HUDEP-2 (cell line): ENCODE data around the gene PPIL1.
A peak's percentile ranks its signal among the peaks of the same experiment; 100 is the strongest.
"Not testable (repeated sequence)": the region's sequence is repeated elsewhere in the genome, so short reads cannot be mapped to it uniquely, and the experiment has no call there.

ENCODE experiments used
- DNase-seq, 76 experiments: peaks; one replicate each; lab custom pipeline; 2025; ENCODE audit not compliant: unreplicated experiment in 76 of 76; lab: John Stamatoyannopoulos, UW

PPIL1 gene

GRCh38 chr6:36820700-36821580 lies 53.7 kb downstream of the PPIL1 start:
- DNase-seq = peak in 12 of 76 experiments; percentile 12 to 57 (median 23)

DNA sequence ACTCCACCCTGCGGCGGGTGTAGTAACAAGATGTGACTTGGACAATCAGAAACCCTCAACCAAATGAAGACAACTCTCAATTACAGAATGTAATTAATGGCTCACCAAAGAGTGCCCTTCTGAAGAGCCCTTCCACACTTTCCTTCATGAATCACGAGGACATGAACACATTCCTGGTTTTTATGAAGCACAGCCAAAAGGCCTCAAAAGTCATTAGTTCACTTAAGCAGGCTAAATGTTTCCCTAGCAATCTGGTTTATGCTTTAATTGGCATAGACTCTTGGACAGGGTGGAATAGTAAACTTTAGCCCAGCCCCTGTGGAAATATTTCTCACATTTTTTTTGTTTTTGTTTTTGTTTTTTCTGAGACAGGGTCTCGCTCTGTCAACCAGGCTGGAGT lies 55.8 kb downstream of the PPIL1 start:
- no peak for DNase-seq

DNA sequence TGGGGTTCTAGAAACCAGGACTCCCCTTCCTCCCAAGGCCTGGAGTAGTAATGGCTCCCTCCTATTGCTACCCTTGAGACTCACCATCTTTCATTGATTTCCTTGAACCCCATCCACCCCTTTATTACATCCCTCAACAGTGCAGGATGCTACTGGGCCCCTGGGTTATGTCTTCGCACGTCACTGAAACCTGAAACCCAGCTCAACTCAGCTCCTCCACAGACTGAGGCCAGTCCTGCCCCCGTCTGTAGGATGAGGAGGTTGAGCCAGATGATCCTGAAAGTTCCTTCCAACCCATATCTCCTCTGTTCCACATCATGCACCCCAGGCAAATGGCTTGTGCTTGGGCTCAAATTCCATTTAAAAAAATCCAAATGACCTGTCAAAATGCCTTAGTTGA lies 56.8 kb downstream of the PPIL1 start:
- no peak for DNase-seq

GRCh38 chr6:36817176-36817817 lies 57.3 kb downstream of the PPIL1 start:
- DNase-seq = no peak

DNA sequence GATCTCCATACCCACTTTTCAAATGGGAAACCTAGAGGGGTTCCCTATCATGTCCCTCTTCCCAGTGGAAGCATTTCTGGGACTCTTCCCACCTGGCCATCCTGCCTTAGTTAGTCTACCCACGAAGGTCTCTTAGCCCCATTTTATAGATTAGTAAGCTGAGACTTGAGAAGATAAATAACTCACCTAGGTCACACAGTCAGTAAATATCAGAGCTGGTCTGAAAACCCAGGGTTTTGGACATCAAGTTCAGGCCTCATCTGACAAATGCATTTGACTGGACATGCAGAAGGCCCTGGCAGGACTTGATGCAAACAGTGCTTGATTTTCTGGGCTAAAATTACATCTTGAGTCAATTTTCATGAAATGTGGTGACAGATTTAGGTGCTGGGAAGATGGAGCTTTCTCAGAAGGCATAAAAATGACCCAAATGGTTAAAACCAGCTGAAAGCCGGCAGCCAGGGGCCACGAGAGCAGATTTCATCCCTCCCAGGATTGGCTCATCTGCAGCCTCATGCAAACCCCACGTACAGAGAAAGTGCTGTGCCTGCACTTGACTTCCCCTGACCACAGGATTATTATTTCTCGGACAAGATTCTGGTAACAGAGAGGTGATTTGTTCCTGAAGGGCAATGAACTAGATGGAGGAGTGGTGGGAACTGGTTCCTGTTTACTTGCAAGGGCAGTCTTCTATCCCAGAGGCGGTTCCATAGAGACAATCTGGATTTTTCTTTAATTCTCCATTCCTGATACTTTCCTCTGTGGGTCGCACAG lies 58.5 kb downstream of the PPIL1 start:
- no peak for DNase-seq

GRCh38 chr6:36814249-36814648 lies 60.4 kb downstream of the PPIL1 start:
- DNase-seq = no peak

GRCh38 chr6:36813526-36813925 lies 61.1 kb downstream of the PPIL1 start:
- DNase-seq = no peak

- DNase-seq = not testable (repeated sequence)
Observed at GRCh38 chr6:36813047-36813446, 61.6 kb downstream of the PPIL1 start.

- no peak for DNase-seq
Observed at GRCh38 chr6:36809941-36810803, 64.4 kb downstream of the PPIL1 start.

DNA sequence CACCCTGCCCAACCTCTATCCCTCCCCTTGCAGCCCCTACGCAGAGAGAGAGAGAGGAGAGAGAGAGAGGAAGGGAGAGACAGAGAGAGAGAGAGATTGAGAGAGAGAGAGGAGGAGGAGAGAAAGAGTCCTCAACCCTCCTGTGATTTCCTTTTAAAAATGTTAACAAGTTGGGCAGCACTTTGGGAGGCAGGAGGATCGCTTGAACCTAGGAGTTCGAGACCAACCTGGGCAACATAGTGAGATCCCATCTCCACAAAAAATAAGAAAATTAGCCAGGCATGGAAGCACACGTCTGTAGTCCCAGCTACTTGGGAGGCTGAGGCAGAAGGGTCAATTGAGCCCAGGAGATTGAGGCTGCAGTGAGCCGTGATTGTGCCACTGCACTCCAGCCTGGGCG lies 65.4 kb downstream of the PPIL1 start:
- no peak for DNase-seq

DNA sequence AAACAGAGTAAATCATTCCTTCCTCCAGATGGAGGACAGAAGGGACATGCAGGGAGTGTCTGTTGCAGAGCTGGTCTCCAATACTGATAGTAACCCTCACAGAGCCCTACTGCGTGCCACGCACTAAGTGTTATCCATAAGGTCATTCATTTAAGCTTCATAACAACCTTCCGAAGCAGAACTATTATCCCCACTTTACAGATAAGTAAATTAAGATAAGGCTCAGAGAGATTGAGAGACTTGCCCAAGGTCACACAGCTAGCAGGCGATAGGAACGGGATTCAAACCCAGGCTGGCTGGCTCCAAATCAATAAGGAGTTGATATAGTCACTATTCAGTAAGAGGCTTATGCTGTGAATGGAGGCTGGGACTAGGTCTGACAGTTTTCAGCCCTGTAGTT lies 66.0 kb downstream of the PPIL1 start:
- DNase-seq = no peak

- DNase-seq = no peak
Observed at GRCh38 chr6:36807750-36808149, 66.9 kb downstream of the PPIL1 start.

DNA sequence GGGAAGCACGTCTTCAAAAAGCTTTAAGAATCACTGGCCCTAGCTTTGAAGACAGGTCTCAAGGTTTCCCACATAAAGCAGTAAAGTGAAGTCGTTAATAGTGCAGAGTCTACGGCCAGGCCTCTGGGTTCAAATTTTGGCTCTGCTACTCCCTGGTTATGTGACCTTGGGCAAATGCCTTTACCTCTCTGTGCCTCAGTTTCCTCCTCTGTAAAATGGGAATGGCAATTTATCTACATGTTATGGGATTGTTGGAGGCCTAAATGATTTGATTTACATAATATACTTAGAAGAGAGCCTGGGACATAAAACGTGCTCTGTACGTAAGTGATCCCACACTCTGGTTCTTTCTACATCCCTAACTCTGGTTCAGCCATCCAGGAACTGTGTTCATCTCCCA lies 67.5 kb downstream of the PPIL1 start:
- DNase-seq = no peak

- no peak for DNase-seq
Observed at GRCh38 chr6:36805917-36806316, 68.7 kb downstream of the PPIL1 start.

DNA sequence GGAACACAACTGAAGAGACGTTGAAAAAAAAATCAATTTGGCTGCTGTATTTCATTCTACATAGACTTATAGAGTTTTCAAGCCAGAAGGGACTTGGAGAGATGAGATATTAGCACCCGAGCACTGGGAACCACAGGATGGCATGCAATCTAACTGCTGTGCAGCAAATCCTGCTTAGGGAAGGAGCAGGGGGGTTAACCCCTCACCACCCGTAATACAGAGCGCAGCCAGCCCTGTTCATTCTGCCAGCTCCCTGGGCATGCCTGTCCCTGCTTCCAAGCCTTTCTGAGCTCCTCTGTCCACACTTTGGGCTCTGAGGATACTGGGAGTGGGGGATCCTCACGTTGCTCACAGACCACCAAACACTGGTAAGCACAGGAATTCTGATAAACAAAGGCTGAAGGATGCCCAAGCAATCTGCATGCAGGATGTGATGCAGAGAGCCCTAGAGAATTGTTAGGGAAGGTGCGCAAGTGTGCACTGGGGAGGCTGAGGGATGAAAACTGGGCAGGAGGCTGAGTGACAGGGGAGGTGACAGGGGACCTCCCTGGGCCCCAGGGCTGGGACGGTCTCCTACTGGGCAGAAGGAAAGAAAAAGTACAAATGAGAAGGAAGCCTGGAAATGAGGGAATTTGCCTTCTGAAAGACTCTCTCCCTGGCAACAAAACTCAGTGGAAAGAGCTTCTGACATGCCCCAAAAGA lies 69.4 kb downstream of the PPIL1 start:
- no peak for DNase-seq
